DOHH2 (cell line): ENCODE results near the gene RPGR.

Source experiments
- EZH2phosphoT487 ChIP-seq: fragments of 200-600 bp; sonication (generic); IDR thresholded peaks from 2 replicates; pipeline ENCODE4 v1.6.1; 2017; ENCODE audit warnings: borderline replicate concordance, mild to moderate bottlenecking, antibody characterized with exemption, low read length, moderate library complexity, mixed read lengths
- TF ChIP-seq, protein P1 (sequence below): fragments of 200-600 bp; sonication (generic); IDR thresholded peaks from one replicate; pipeline ENCODE4 v1.5.1; 2014; ENCODE audit warnings: antibody characterized with exemption, mild to moderate bottlenecking, low read depth, low read length; ENCODE audit not compliant: poor library complexity, severe bottlenecking

DNA sequence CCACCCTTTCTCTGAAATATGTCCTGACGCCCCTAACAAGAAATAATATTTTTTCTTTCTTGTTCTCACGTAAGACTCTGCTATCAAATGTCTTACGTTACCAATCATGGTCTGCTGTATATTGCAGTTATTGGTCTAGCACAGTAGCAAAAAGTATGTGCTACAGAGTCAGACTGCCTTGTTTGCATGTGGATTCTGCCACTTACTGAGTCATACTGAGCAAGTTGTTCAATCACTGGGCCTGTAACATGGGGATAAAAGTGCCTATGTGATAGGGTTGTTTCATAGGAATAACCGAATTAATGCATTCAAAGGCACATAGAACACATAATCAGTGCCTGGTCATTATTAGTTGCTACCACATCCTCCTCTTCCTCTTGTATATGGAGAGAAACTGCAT, 14.1 kb downstream of the RPGR start:
- TF ChIP-seq, protein P1, sequence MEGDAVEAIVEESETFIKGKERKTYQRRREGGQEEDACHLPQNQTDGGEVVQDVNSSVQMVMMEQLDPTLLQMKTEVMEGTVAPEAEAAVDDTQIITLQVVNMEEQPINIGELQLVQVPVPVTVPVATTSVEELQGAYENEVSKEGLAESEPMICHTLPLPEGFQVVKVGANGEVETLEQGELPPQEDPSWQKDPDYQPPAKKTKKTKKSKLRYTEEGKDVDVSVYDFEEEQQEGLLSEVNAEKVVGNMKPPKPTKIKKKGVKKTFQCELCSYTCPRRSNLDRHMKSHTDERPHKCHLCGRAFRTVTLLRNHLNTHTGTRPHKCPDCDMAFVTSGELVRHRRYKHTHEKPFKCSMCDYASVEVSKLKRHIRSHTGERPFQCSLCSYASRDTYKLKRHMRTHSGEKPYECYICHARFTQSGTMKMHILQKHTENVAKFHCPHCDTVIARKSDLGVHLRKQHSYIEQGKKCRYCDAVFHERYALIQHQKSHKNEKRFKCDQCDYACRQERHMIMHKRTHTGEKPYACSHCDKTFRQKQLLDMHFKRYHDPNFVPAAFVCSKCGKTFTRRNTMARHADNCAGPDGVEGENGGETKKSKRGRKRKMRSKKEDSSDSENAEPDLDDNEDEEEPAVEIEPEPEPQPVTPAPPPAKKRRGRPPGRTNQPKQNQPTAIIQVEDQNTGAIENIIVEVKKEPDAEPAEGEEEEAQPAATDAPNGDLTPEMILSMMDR: no peak
- no peak for TF ChIP-seq EZH2phosphoT487
